ENCODE data around the gene NFYC.
"Not testable (repeated sequence)": the region's sequence is repeated elsewhere in the genome, so short reads cannot be mapped to it uniquely, and the experiment has no call there.

NFYC gene

DNA sequence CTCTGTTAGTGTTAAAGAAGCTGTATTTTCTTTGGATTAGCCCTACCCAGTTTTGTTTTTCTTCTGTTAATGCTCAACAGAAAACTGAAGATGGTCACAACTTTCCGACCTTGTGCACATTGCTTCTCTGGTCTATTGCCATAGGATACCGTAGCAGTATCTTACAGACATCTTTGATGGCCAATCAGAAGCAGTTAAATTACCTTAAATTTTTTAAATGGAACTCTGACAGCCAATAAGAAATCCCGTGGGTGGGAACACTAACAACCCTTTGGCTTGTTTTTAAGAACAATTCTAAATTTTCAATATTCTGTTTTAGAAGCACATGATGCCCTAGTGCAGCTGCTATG lies 17.2 kb downstream of the NFYC start:
- peak; percentile 92 for DNase-seq

DNA sequence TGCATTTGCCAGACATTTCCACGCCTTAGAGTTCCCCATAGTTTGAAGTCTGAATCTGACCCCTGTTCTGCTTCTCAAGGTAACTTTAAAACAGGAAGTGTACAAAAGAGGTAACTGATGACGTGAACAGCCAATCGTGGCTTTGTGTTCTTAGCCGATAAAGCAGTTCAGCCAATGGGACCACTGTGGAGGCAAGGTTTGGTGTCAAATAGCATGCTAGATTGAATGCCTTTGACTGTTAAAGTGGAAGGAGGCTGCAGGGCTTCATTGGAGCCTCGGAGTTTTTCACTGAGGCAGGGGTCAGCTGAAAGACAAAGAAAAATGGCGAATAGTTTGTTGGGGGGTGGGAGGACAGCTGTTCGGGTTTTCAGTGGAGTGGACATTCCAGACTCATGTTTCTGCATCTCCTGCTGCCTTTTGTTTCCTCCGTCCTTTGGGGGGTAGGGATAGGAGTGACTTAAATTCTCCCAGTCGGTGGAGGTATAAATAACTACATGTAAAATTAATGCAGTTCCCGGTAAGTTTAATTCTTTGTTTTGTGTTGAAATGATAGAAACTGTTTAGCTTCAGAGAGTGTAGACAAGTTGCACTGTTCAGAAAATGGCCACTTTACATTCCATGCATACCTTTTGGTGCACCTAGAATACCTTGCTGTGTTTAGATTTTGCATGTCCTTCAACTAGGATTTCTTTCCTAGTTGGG lies 17.7 kb downstream of the NFYC start:
- peak; percentile 98 for DNase-seq

DNA sequence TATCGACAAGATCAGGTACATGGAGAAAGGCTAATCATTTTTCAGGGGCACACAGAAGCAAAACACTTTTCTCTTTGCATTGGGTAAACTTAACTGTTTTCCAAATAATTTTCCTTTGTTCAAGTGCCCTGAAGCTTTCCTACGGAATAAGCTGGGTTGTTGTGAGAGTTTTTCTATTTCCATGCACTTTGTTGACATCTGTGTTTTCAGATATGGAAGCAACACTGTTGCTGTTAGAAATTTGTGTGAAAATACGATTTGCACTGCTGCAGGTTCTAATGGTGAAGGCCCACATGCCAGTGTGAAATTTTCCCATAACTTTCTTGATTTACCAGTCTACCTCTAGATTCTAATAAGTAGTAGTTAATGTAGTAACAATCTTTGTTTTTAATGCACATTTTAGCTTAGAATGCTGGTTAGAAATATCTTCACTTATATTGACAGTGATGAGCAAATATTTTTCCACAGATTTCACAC lies 18.3 kb downstream of the NFYC start:
- no peak for DNase-seq

DNA sequence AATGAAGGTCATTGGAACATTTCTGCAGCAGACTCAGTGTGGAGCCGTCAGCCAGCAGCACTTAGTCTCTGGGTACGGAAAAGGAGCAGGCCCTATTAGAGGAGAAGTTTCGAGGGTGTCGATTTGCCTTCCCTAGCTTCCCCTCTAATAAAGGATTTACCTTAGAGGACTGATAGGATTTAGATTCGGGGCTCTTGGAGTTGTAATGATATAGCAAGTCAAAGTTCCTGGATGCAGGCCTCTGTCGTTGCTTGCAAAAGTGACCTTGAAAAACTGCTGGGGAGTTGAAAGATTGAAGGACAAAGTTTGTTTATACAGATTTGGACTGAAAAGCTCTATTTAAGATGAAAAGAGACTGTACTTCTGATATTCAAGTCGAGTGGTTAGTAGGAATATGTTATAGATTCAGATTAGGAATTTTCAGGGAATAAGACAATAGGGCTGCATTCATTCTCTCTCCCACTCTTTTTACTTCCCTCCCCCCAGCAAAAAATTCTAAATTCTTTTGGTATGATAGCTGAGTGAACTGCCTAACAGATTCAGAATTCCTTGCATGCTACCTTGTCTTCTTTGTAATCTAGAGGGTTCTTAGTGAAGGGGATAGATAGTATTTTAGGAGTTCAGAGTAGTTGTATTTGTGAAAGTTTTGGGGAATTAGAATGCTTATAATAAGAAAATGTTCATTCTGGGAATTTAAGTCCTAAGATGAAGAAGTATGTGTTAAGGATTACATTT lies 19.2 kb downstream of the NFYC start:
- DNase-seq, result peak; percentile 67

DNA sequence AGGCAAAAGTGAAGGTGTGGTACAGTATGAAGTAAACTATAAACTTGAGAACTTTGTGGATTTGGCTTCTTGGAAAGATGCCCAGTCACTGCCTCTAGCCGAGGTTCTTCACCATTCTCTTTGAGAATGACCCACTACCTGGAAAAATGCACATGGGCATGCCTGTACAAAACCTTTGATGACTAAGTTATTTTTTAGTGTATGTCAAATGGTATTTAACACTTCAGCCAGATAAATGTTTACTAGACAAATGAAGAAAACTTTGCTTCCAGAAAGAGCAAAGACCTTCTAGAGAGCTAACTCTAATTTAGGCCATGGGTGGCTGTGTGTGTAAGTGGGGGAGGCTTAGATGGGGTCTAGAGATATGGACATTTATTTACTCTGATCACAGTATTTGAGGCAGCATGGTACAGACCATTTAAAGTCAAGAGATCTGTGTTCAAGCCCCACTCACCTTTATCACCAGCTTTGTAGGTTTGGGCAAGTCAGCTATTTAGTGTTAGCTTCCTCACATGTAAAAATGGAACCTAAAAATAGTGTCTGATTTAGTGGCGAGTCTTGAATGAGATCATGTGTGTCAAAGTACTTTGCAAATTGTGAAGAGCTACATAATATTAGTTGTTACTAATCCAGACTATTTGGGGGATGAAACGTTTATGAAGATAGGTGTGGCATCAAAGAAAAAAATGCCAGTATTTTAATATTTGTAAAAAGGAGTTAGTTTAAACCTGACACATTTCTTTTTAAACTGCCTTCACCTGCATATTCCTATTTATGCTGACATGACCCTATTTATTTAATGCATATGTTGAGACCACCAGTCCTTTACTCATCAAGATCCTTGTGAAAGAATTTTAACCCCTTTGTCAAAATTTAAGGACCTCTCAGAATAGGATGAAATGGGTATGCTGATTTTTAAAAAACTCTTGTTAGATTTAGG lies 20.2 kb downstream of the NFYC start:
- DNase-seq, result no peak

DNA sequence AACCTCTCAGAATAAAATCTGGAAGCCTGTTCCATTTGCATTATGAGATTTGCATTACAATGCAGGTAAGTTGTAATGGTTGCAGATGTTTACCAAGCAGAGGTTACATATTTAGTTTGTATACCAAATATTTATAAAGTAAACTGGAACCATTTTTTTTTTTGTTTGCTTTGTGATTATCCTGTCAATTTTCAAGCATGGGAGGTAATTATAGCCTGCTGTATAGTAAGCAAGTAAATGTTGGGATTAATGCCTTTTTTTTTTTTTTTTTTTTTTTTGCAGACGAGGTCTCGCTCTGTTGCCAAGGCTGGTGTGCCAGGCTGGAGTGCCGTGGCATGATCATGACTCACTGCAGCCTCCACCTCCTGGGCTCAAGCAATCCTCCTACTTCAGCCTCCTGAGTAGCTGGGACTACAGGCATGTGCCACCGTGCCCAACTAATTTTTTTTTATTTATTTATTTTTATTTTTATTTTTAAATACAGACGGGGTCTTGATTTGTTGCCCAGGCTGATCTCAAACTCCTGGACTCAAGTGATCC lies 21.0 kb downstream of the NFYC start:
- no peak for DNase-seq

DNA sequence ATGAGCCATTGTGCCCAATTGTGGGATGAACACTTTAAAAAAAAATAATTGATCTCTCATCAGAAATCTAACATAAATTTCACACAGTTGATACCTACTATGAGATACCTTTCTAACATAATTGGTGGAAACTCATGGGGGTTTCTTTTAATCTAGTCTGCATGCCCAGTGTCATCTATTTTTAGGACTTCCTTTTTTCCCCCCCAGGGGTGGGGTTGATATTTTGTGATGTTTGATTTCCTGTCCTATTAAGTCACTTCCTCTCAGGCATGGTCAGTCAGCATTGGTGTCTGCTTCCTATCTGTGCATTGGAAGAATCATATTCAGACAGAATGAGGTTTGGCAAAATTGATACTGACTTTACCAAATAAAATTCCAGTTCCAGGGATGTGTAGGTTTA lies 21.5 kb downstream of the NFYC start:
- no peak for DNase-seq

DNA sequence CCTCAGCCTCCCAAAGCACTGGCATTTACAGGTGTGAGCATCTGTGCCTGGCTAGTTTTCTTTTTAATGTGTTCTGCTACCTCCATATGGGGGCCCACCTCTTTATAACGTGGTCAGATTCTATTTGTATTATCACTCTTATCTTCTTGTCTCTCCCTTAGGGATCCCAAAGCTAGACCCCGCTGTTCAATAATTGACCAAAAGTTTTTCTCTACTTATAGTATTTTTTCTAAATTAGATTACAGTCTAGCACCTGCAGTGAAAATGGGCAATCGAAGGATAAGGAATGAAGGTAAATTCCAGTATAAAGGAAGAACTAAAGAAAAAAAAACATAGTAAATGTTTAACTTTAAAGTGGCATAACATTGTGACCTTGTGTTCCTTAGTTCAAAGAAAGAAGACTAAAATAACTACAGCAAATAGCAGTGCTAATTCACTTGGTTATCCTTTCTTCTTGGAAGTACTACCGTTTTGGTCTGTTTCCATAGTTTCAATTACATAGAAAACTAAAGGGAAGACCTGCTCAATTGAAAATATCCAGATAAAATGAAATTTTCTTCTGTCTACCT lies 24.1 kb downstream of the NFYC start:
- no peak for DNase-seq

DNA sequence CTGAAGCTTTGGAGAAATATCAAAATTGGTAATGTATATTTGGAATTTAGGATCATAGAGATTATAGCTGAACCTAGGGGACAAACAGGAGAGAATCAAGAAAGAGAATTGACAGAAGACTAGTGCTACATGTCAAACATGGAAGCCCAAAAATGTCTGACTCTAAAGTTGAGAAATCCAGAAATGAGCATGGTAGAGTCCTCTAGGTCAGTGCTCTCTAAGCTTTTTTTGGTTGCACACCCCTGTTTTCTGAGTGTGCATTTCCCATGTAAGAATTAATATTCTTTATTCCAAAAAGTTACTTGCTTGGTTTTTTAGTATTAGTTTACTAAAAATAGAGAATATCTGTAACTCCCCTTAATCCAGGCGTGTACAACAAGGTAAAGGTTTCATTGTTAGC lies 25.6 kb downstream of the NFYC start:
- DNase-seq, result no peak

DNA sequence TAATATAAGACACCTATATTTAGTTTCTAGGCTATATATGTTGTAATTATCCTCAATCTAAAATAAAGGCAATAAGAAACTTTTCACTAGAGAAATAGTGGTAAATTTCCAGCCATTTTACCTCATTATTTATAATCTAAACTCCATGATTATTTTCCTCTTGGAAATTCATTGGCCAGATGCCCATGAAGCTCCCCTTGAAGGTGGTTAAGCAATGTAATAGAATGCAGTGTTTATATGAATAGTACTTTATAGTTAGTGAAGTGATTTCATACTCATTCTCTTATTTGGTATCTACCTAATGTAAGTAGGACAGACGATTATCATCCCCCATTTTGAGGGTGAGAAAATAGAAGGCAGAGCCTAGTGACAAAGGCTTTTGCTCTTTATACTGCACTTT lies 26.5 kb downstream of the NFYC start:
- no peak for DNase-seq

DNA sequence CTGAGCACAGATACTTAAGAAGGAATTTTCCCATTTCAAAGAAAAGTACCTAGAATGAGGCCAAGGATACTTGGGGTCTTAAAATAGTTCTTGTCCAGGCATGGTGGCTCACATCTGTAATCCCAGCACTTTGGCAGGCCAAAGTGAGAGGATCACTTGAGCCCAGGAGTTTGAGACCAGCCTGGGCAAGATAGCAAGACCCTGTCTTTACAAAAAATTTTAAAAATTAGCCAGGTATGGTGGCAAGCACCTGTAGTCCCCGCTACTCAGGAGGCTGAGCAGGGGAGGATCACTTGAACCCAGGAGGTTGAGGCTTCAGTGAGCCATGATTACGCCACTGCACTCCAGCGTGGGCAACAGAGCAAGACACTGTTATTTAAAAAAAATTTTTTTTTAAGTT lies 29.0 kb downstream of the NFYC start:
- no peak for DNase-seq

DNA sequence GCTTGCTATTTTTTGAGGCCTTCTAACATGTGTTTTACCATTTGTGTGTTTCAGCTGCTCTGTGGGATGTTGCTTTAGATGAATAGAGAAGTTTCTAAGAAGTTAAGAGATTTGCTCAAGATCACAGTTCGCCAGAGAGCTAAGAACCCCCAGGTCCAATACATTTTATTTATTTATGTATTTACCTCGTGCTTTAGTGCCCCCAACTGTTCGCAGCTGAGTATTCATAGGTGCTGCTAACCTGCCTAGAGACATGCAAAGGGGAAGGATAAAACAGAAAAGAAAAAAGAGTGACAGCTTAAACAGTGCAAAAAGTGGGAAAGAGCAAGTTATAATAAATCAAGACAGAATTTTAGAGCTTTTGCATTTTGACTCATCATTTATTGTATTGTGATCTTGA lies 31.1 kb downstream of the NFYC start:
- DNase-seq, result no peak

DNA sequence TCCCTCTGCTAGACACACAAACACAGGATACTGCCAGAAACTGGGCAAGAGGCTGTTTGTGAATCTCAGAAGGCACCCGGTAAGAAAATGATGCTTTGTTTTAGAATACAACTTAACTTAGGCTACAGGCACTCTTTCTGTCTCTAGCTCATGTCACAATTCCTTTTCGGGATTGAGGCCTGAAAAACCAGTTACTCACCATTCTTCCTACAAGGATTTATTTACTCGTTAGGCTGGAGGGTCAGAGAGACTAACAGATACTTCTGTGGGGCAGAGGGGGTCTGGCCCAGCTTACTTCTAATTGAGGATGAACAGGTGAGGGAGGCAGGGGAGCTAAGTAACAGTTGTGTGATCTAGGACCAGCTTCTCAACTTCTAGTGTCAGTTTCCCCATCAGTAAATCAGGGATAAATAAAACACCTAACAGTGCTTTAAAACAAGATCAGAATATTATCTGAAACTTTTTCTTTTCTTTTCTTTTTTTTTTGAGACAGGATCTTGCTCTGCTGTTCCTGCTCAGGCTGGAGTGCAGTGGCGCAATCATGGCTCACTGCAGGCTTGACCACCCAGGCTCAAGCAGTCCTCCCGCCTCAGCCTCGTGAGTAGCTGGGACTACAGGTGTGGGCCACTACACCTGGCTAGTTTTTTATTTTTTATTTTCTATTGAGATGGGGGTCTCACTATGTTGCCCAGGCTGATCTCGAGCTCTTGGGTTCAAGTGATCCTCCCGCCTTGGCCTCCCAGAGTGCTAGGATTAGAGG lies 31.9 kb downstream of the NFYC start:
- DNase-seq, result no peak

DNA sequence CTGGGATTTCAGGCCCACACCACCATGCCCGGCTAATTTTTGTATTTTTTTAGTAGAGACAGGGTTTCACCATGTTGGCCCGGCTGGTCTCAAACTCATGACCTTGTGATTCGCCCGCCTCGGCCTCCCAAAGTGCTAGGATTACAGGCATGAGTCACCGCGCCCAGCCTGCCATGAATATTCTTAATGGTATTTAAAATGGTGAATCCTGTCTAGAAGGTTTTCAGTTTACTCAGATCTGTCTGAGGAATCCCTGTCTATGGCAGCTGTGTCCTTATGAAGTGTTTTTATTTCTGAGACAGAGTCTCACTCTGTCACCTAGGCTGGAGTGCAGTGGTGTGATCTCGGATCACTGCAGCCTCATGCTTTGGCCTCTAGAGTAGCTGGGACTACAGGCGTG lies 36.2 kb downstream of the NFYC start:
- DNase-seq, result not testable (repeated sequence)

DNA sequence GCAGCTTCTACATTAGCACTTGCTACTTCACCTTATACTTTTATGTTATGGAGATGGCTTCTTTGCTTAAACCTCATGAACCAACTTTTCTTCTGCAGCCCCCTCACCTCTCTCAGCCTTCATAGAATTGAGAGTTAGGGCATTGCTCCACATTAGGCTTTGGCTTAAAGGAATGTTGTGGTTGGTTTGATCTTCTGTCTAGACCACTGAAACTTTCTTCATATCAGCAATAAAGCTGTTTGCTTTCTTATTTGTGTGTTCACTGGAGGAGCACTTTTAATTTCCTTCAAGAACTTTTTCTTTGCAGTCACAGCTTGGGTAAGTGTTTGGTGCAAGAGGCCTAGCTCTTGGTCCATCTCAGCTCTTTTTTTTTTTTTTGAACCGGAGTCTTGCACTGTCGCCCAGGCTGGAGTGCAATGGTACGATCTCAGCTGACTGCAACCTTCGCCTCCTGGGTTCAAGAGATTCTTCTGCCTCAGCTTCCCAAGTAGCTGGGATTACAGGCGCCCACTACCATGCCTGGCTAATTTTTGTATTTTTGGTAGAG lies 37.9 kb downstream of the NFYC start:
- DNase-seq, result not testable (repeated sequence)

DNA sequence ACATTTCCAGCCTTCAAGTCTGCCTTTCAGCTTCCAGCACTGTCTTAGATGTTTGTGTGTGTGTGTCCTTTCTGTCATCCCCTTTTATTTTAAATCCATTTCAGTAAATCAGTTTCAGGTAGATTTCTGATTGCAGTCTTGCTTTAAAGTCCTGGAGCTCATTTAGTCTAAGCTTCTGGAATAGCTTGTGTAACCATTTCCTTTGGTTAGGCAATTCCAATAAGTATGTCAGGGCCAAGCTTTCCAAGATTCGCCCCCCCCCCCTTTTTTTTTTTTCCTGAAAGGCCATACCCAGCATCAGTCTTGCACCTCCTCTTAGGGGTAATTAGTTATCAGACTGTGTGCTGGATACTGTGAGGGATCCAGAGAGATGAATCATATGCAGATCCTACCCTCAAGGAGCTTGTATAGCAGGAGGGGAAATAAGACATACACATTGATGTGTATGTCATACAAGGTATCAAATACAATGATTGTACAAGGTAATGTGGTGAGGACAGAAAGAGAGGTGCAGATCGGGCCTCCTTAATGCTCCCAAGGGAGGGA lies 41.3 kb downstream of the NFYC start:
- no peak for DNase-seq

DNA sequence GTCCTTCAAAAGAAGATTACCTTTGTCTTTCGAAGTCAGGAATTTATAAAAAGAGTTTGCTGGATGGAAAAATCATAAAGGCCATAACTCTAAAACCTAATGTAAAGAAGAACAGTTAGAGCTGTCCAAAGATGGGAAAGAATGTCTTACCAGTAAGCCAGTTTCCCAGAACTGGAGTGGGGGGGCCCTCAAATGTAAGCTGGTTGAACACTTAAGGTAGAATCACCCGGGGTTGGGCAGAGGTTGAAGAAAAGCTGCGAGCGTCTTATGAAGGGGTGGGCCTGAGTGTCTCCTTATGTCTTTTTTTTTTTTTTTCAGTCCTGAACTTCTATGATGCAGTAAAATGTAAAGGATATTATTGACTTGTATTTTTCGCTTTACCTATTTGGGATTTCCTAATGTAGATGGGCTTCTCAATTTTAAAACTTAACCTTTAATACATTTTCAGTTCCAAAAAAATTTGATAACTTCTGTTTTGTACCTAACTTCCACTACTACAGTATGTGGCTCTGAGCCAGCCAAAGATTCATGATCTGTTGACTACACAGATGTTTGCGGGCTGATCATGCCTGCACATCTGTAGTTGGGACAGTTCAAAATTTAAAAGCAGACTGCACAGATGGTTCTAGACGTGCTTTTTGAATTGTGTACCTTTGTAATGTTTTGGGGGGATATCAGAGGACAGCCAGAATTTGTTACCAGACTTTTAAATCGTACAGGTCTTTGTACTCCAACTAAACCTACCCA lies 43.6 kb downstream of the NFYC start:
- DNase-seq, result no peak

DNA sequence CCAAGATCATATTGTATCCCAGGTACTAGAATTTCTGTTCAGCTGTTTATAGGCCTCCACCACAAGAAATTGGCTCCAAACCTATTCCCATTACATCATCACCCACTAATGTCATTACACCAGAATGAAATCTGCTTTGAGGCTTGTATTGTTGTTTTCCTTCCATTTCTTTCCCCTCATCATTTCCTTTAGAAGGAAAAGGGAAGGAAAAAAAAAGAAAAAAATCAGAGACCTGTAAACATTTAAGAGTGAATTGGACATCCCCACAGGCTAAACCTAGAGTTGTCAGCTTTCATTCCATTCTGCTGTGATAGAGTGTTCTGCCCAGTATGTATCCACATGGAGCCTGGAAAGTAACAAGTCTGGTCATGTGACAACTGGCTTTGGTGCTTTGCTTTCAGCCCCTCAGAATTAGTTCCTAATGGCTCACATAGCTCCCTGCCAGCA lies 44.6 kb downstream of the NFYC start:
- peak; percentile 31 for DNase-seq

DNA sequence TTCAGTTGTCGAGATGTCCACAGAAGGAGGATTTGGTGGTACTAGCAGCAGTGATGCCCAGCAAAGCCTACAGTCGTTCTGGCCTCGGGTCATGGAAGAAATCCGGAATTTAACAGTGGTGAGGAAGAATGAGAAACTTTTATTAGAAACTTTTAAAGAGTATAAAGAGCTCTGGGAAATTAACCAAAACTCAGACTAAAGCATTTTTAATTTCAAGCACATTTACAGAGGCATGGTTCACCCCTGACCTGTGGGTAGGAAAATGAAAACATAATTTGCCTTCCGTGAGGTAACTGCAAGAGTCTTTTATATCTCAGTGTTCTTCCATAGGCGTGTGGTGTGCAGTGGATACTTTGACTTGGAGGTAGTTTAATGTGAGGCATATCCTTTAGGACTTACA lies 47.3 kb downstream of the NFYC start:
- no peak for DNase-seq

DNA sequence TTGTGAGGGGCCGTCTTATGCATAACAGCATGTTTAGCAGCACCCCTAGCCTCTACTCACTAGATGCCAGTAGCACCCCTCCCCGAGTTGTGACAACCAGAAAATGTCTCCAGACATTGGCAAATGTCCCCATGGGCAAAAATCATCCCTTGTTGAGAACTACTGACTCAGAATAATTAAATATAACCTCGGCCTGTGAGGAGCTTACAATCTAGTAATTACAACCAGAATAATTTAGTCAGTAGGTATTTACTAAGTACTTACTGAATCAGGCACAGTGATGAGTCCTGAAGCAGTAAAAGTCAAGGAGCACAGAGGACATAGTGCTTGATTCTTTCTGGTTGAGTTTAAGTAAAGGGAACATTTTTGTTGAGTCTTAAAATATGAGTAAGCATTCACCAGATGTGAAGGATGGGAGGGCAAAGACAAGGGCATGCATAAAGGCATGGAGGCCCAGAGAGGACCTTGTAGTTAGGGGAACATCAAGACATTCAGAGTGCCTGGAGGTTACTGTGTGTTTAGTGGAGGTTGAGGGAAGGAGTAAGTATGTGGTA lies 48.0 kb downstream of the NFYC start:
- DNase-seq, result no peak

Measured in NCI-H82 (cell line).